GM19025 (cell line): Measurements from ENCODE around the gene ETV4.
"Not testable (repeated sequence)": the region's sequence is repeated elsewhere in the genome, so short reads cannot be mapped to it uniquely, and the experiment has no call there.

Experiments
- ATAC-seq: cut with Tn5 transposase; IDR thresholded peaks from one replicate; pipeline ENCODE4 v1.9.1; 2021; ENCODE audit warnings: mild to moderate bottlenecking, low read depth, moderate library complexity; ENCODE audit not compliant: unreplicated experiment

Gene ETV4

GRCh38 chr17:43521389-43521788 lies 24.8 kb downstream of the ETV4 start:
- ATAC-seq, result no peak

DNA sequence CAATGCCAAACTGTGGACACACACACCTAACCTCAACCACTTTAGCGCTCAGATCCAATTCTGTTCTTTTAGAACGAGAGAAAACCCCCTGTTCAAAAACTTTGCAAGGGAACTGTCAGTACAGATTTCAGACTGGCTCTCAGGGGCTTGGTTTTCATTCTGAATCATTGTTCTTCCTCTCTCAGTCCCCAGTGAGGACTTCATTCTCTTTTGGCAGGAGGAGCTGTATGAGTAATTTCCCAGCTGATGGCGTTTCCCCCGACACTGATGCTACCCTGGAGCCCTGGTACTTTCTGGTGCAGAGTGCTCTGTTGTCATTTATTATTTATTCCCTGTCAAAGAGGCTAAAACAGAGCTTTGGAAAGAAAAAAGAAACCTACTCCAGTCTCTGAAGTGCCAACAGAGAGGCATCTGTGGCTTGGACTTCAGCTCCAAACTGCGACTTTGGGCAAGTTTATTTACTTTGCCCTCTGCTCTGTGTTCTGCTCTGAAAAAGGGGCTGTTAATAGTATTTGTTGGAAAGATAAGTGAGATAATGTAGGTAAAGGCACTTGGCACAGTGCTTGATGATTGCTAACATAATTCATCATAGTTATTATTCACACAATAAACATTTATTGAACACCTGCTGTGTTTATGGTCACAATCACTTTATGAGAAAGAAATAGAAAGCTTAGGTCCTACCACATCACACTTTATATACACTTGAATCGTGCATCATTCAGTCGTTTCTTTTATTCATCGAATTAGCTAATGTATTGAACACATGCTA lies 28.3 kb downstream of the ETV4 start:
- ATAC-seq, result peak; percentile 69

DNA sequence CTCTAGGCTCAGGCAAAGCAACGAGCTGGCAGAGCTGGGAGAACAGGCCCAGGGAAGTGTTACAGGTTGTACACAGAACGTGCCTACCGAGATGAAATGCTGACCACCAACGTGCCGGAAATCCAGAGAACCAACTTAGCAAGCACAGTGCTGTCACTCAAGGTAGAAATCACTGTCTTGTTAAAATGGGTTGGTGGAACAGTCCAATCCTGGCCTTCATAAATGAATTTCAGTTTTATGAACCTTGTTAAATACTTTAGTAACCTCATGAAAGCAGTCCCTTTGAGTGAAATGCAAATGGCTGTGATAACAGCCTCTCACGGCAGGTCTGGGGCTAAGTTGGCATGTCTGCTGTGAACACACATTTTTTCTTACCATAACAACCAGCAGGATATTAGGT lies 29.0 kb downstream of the ETV4 start:
- peak; percentile 40 for ATAC-seq

DNA sequence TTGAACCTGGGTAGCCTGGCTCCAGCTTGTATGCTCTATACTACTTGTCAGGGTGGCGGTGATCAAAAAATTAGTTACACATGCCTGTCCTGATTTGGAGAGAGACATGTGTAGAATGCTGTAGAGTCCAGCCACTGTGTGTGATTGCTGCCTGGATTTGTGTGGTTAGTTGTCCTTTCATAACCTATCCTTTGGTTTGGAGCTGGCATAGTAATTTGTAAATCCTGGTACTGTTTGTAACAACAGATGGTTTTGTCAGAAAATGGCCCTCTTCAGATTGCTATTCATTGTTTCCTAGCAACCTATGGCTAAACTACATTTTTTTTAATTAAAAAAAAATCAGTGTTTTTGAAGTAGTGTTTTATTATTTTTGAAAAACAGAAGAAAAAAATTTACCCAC lies 30.5 kb downstream of the ETV4 start:
- no peak for ATAC-seq

DNA sequence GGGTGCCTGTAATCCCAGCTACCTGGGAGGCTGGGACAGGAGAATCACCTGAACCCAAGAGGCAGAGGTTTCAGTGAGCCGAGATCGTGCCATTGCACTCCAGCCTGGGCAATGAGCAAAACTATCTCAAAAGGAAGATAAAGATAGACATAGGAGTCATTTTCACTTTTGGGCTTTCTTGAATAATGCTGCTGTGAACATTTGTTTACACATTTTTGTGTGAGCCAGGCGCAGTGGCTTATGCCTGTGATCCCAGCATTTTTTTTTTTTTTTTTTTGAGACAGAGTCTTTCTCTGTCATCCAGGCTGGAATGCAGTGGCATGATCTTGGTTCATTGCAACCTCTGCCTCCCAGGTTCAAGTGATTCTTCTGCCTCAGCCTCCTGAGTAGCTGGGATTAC lies 34.9 kb downstream of the ETV4 start:
- ATAC-seq, result not testable (repeated sequence)

DNA sequence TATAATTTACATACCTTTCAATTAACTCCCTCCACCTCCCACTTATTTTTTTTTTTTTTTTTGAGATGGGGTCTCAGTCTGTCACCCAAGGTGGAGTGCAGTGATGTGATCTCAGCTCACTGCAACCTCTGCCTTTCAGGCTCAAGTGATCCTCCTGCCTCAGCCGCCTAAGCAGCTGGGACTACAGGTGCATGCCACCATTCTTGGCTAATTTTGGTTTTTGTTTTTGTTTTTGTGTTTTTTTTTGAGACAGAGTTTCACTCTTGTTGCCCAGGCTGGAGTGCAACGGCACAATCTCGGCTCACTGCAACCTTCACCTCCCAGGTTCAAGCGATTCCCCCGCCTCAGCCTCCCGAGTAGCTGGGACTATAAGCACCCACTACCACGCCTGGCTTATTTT lies 36.7 kb downstream of the ETV4 start:
- ATAC-seq, result not testable (repeated sequence)

DNA sequence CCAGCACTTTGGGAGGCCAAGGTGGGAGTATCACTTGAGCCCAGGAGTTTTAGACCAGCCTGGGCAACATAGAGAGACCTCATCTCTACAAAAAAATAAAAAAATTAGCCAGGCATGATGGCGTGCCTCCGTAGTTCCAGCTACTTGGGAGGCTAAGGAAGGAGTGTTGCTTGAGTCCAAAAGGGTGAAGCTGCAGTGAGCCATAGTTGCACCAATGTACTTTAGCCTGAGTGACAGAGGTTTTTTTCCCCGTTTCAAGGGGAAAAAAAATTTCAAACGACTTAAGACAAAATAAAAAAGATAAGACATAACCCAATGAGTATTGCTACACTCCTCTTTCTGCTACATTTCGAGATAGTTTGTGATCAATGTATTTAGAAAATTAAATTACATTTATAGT lies 55.5 kb downstream of the ETV4 start:
- ATAC-seq, result no peak

GRCh38 chr17:43483674-43484551 lies 62.2 kb downstream of the ETV4 start, which contains the start of gene DHX8:
Gene DHX8, plus strand, starts transcription at chr17:43483975. Its CDS starts 63 bp downstream, at chr17:43484038.
- peak; percentile 94 for ATAC-seq

DNA sequence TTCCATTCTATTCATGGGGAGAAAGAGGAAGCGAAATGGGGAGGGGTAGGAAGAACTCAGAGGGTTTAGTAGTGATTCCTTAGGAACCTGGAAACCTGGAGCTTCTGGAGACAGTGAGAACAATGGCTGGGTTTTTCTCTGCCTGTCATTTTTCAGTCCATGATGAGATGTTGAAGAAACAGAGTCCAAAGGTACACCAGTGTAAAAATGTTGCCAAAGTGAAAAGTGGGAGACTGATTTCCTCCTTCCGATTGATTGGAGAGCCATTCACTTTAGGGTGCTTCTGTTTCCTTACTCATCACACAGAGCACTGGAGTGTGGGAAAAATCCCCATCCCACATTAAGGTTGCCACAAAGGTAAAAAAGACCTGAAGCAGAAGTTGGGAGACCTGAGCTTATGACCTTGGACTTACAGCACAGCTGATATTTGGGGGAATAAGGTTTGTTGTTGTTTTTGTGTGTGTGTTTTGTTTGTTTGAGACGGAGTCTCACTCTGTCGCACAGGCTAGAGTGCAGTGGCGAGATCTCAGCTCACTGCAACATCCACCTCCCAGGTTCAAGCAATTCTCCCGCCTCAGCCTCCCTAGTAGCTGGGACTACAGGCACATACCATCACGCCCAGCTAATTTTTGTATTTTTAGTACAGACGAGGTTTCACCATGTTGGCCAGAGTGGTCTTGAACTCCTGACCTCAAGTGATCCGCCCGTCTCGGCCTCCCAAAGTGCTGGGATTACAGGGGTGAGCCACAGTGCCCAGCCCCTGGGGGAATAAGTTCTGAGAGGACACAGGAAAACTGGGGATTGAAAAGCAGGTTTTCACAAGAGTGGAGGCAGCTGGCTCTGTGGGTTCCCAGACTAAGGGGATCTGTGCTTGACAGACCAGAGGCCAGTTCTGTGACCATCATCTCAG lies 63.8 kb downstream of the ETV4 start:
- ATAC-seq, result no peak

DNA sequence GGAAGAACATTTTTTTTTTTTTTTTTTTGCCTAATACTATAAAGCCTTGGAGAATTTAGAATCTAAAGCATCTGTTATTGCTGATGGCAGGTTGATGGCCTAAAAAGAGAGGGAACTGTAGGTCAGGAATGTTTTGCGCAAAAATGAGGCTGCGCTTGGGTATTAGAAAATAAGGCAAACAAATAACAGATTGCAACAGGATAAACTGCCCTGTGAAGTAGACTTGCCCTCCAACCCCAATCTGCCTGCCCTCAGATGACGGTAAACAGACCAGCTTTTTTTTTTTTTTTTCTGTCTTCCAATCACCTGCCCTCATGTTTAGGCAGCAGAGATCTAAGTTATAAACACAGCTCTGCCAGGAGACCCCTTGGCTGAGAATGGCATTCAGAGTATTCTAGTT lies 66.2 kb downstream of the ETV4 start:
- no peak for ATAC-seq
